ENCODE measurements around the gene MCOLN1.
"Not testable (repeated sequence)": the region's sequence is repeated elsewhere in the genome, so short reads cannot be mapped to it uniquely, and the experiment has no call there.

MCOLN1 gene

GRCh38 chr19:7527516-7528191 lies 5.2 kb downstream of the MCOLN1 start:
- no peak overlapping the region for H3K4me3 Mint-ChIP-seq
- H3K27me3 Mint-ChIP-seq = no peaks in the 10 kb centered on the region
- H3K9me3 Mint-ChIP-seq = no peaks in the 10 kb centered on the region
- H3K4me1 Mint-ChIP-seq = peaks cover 8% of the 10 kb centered on the region
- no peak overlapping the region for H3K27ac Mint-ChIP-seq
- peaks cover 31% of the 10 kb centered on the region for H3K36me3 Mint-ChIP-seq
- no peak for ATAC-seq

GRCh38 chr19:7528192-7528519 lies 5.7 kb downstream of the MCOLN1 start:
- no peak overlapping the region for H3K27ac Mint-ChIP-seq
- H3K4me3 Mint-ChIP-seq = no peak overlapping the region
- H3K4me1 Mint-ChIP-seq = peaks cover 9% of the 10 kb centered on the region
- H3K9me3 Mint-ChIP-seq = no peaks in the 10 kb centered on the region
- no peaks in the 10 kb centered on the region for H3K27me3 Mint-ChIP-seq
- ATAC-seq = no peak
- H3K36me3 Mint-ChIP-seq = peaks cover 31% of the 10 kb centered on the region

- H3K4me3 Mint-ChIP-seq = no peak overlapping the region
- no peak for ATAC-seq
- H3K4me1 Mint-ChIP-seq = peaks cover 9% of the 10 kb centered on the region
- no peak overlapping the region for H3K27ac Mint-ChIP-seq
- no peaks in the 10 kb centered on the region for H3K9me3 Mint-ChIP-seq
- no peaks in the 10 kb centered on the region for H3K27me3 Mint-ChIP-seq
- peaks cover 31% of the 10 kb centered on the region for H3K36me3 Mint-ChIP-seq
Observed at GRCh38 chr19:7528522-7529245, 6.3 kb downstream of the MCOLN1 start.

GRCh38 chr19:7529246-7529600 lies 6.8 kb downstream of the MCOLN1 start:
- Mint-ChIP-seq H3K27ac (no peak overlapping the region), H3K4me1 (peaks cover 12% of the 10 kb centered on the region), H3K9me3 (no peaks in the 10 kb centered on the region), H3K27me3 (no peaks in the 10 kb centered on the region), H3K36me3 (peaks cover 31% of the 10 kb centered on the region), H3K4me3 (no peak overlapping the region)
- ATAC-seq = no peak

GRCh38 chr19:7529610-7530490 lies 7.4 kb downstream of the MCOLN1 start:
- no peak for ATAC-seq
- Mint-ChIP-seq H3K9me3 (no peaks in the 10 kb centered on the region), H3K4me3 (no peak overlapping the region), H3K36me3 (peaks cover 31% of the 10 kb centered on the region), H3K4me1 (peaks cover 18% of the 10 kb centered on the region), H3K27me3 (no peaks in the 10 kb centered on the region), H3K27ac (no peak overlapping the region)

GRCh38 chr19:7533281-7533885 lies 11.0 kb downstream of the MCOLN1 start:
- no peaks in the 10 kb centered on the region for H3K27me3 Mint-ChIP-seq
- peaks cover 36% of the 10 kb centered on the region for H3K4me1 Mint-ChIP-seq
- peaks cover 26% of the 10 kb centered on the region for H3K36me3 Mint-ChIP-seq
- H3K9me3 Mint-ChIP-seq = no peaks in the 10 kb centered on the region
- no peak for ATAC-seq
- peak overlapping the region; percentile 95 for H3K4me3 Mint-ChIP-seq
- H3K27ac Mint-ChIP-seq = peak overlapping the region; percentile 90

GRCh38 chr19:7533925-7534480 lies 11.6 kb downstream of the MCOLN1 start:
- Mint-ChIP-seq H3K27ac (peak overlapping the region; percentile 90), H3K9me3 (no peaks in the 10 kb centered on the region), H3K4me1 (peaks cover 36% of the 10 kb centered on the region), H3K4me3 (peak overlapping the region; percentile 95), H3K27me3 (no peaks in the 10 kb centered on the region), H3K36me3 (peaks cover 30% of the 10 kb centered on the region)
- ATAC-seq = peak; percentile 70

GRCh38 chr19:7534531-7535046 lies 12.2 kb downstream of the MCOLN1 start:
- H3K4me1 Mint-ChIP-seq = peaks cover 36% of the 10 kb centered on the region
- peaks cover 24% of the 10 kb centered on the region for H3K36me3 Mint-ChIP-seq
- peak overlapping the region; percentile 95 for H3K4me3 Mint-ChIP-seq
- no peaks in the 10 kb centered on the region for H3K9me3 Mint-ChIP-seq
- peak overlapping the region; percentile 90 for H3K27ac Mint-ChIP-seq
- ATAC-seq = peak; percentile 48
- no peaks in the 10 kb centered on the region for H3K27me3 Mint-ChIP-seq

GRCh38 chr19:7535047-7535997 lies 12.9 kb downstream of the MCOLN1 start, which contains the start of gene PNPLA6:
Gene PNPLA6, plus strand, starts transcription at chr19:7535717. Its CDS starts 72 bp downstream, at chr19:7535789.
- Mint-ChIP-seq H3K27me3 (no peaks in the 10 kb centered on the region), H3K4me1 (peaks cover 36% of the 10 kb centered on the region), H3K9me3 (no peaks in the 10 kb centered on the region), H3K4me3 (peak within 1 kb of the TSS; percentile 95), H3K27ac (peak within 1 kb of the TSS; percentile 90), H3K36me3 (peaks cover 21% of the 10 kb centered on the region)
- peak; percentile 86 for ATAC-seq

- H3K9me3 Mint-ChIP-seq = no peaks in the 10 kb centered on the region
- H3K4me1 Mint-ChIP-seq = peaks cover 36% of the 10 kb centered on the region
- H3K27me3 Mint-ChIP-seq = no peaks in the 10 kb centered on the region
- peak overlapping the region; percentile 90 for H3K27ac Mint-ChIP-seq
- H3K4me3 Mint-ChIP-seq = peak overlapping the region; percentile 95
- H3K36me3 Mint-ChIP-seq = peaks cover 24% of the 10 kb centered on the region
- peak; percentile 2 for ATAC-seq
Observed at GRCh38 chr19:7535998-7536695, 13.7 kb downstream of the MCOLN1 start.

- peaks cover 47% of the 10 kb centered on the region for H3K36me3 Mint-ChIP-seq
- not testable (repeated sequence) for H3K4me3 Mint-ChIP-seq, H3K9me3 Mint-ChIP-seq, H3K27me3 Mint-ChIP-seq, H3K27ac Mint-ChIP-seq, ATAC-seq
- H3K4me1 Mint-ChIP-seq = peaks cover 34% of the 10 kb centered on the region
Observed at GRCh38 chr19:7538990-7539389, 16.6 kb downstream of the MCOLN1 start.

GRCh38 chr19:7539827-7540425 lies 17.5 kb downstream of the MCOLN1 start:
- Mint-ChIP-seq H3K27ac (no peak overlapping the region), H3K36me3 (peaks cover 47% of the 10 kb centered on the region), H3K27me3 (no peaks in the 10 kb centered on the region), H3K4me1 (peaks cover 34% of the 10 kb centered on the region), H3K9me3 (no peaks in the 10 kb centered on the region), H3K4me3 (no peak overlapping the region)
- ATAC-seq = no peak

Measured in stimulated activated memory B cell treated with anti-CD40 and anti-IgM and Interleukin-4, amounts not matched to agents 10 μg/mL and 1 μg/mL and 100 μg/mL, for 72 hours (primary cell).